ENCODE measurements around the gene ROS1. TPM values are rescaled to one million over a fixed set of nuclear protein-coding genes. Genes with fewer than 3 reads are reported as not detected.

ROS1 gene
- total RNA-seq, 6 experiments from 2014 or later, result 0.07 to 0.12 (median 0.07) TPM; not detected in 3

DNA sequence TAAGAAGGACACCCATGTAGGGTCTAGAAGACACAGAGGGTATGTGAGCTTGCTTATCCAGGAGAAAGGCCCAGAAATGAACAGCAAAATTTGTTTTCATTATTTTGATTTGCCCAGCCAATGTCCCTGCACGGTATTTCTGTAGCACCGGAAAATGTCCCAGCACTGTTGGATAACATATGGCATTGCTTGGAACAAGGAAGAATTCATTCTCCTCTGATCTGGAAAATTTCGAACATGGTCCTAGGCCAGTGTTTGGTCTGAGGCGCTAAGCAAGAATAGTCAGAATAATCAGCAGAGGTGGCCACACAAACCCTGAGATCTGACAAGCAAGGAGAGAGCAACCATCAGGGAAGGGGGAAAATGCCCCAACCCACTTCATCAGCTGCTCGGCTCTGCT is 26.6 kb downstream of the ROS1 start:
- DNase-seq, result no peak
- Histone ChIP-seq H3K4me1 (peaks cover 0 to 30% (median 0%) of the 10 kb centered on the region in 4 donors), H3K27ac (no peak overlapping the region), H3K36me3 (no peaks in the 10 kb centered on the region), H3K9me3 (no peaks in the 10 kb centered on the region), H3K4me3 (no peak overlapping the region), H3K27me3 (no peaks in the 10 kb centered on the region)
- ATAC-seq, result no peak
- WGBS (ENCODE audit: insufficient coverage, low coverage, low lambda C conversion rate, missing lambda C conversion rate), result 92% methylated on average over 4 of the region's 5 CpGs
- TF ChIP-seq, protein P1, sequence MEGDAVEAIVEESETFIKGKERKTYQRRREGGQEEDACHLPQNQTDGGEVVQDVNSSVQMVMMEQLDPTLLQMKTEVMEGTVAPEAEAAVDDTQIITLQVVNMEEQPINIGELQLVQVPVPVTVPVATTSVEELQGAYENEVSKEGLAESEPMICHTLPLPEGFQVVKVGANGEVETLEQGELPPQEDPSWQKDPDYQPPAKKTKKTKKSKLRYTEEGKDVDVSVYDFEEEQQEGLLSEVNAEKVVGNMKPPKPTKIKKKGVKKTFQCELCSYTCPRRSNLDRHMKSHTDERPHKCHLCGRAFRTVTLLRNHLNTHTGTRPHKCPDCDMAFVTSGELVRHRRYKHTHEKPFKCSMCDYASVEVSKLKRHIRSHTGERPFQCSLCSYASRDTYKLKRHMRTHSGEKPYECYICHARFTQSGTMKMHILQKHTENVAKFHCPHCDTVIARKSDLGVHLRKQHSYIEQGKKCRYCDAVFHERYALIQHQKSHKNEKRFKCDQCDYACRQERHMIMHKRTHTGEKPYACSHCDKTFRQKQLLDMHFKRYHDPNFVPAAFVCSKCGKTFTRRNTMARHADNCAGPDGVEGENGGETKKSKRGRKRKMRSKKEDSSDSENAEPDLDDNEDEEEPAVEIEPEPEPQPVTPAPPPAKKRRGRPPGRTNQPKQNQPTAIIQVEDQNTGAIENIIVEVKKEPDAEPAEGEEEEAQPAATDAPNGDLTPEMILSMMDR (IDR thresholded peaks at IDR 0.05), result no peak
- TF ChIP-seq POLR2A (IDR thresholded peaks at IDR 0.05), result no peak
- intact Hi-C loops (cut with DNase I), result no loop called here

DNA sequence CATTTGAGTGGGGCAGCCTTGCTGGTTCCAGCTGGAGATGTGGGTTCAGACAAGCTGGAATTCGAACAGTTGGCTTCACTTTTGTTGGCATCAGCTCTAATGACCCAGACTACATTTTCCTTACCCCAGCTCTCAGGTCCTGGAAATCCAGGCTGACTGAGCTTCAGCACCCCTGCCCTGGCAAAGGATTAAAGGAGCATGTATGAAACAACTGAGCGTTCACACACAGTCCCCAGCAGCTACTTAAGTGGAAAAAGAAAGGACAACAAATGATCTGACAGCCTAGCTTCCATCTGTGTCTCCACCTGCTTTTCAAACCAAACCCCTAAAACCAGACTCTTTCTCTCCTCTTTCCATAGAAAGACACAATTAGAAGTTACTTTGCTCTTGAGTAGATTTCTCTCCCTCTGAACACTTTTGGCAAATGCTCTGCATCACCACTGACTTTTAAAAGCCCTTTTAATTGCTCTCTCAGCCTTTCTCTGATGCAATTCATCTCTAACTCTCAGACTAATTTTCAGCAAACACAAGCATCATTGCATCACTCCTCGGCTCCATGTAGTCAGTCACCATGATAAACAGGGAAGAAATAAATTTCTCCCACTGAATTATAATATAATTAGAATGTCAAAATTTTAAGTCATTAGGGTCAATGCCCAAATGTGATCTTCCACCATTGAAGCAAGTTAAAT is 28.1 kb downstream of the ROS1 start:
- H3K27ac ChIP-seq, result peak overlapping the region in 1 of 3 donors; percentile 61
- WGBS (ENCODE audit: insufficient coverage, low coverage, low lambda C conversion rate, missing lambda C conversion rate), result 21% methylated on average over 3 of the region's 3 CpGs
- no peaks in the 10 kb centered on the region for H3K27me3 ChIP-seq
- ATAC-seq (peak in 3 of 4 donors; percentile 35 to 60 (median 39)), DNase-seq (no peak)
- peaks cover 0 to 30% (median 0%) of the 10 kb centered on the region in 4 donors for H3K4me1 ChIP-seq
- intact Hi-C loops (cut with DNase I), result no loop called here
- H3K36me3 ChIP-seq, result no peaks in the 10 kb centered on the region
- H3K4me3 ChIP-seq, result no peak overlapping the region
- no peaks in the 10 kb centered on the region for H3K9me3 ChIP-seq
- TF ChIP-seq, protein P1 (IDR thresholded peaks at IDR 0.05), result no peak
- TF ChIP-seq POLR2A (IDR thresholded peaks at IDR 0.05), result no peak

DNA sequence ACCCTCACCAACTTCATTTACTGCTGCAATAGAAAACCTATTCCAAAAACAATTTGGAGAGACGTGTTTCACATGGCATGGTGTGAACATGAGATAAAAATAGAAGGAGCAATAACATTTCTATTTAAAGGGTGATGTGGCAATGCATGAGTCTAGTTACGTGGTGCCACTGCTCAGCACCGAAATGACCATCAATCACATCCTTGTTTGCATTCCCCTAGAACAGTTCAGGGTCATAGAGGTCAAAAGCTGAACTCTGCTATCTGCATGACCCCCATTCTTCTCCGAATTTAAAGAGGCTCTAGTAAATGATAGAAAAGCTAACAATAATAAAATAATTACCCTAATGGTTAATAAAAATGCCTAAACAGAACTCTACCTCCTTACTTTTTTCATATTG is 29.5 kb downstream of the ROS1 start:
- TF ChIP-seq POLR2A (IDR thresholded peaks at IDR 0.05), result no peak
- TF ChIP-seq, protein P1 (IDR thresholded peaks at IDR 0.05), result no peak
- ATAC-seq, result peak; percentile 67 to 80 (median 76)
- intact Hi-C loops (cut with DNase I), result no loop called here
- WGBS (ENCODE audit: insufficient coverage, low coverage, low lambda C conversion rate, missing lambda C conversion rate), result 9% methylated on average over 4 of the region's 4 CpGs
- H3K4me1 ChIP-seq, result peaks cover 0 to 36% (median 1%) of the 10 kb centered on the region in 4 donors
- no peak for DNase-seq
- H3K36me3 ChIP-seq, result no peaks in the 10 kb centered on the region
- H3K9me3 ChIP-seq, result no peaks in the 10 kb centered on the region
- H3K4me3 ChIP-seq, result no peak overlapping the region
- H3K27ac ChIP-seq, result peak overlapping the region in 1 of 3 donors; percentile 83
- no peaks in the 10 kb centered on the region for H3K27me3 ChIP-seq

DNA sequence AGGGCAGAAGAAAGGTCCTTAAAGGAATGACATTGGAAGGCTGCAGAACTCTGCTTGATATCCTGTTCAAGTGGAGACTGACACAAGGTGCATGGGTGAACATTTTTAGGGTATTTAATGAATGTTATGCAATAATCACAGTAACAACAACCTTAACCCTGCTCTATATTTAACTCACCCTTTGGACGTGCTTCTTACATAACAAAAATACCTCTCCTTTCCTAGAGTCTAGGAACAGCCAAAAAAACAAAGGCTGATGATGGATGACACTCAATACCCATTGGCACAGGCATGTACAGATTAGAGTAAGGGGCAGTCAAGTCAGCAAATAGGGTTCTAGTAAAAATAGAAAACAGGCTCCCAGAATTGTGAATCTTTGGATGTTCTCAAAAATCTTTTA is 30.6 kb downstream of the ROS1 start:
- intact Hi-C loops (cut with DNase I), result no loop called here
- no peaks in the 10 kb centered on the region for H3K36me3 ChIP-seq
- peak; percentile 16 to 73 (median 55) for ATAC-seq

More for the DNA sequence above, 30.6 kb downstream of the ROS1 start:
- H3K4me3 ChIP-seq, result no peak overlapping the region
- H3K27me3 ChIP-seq, result no peaks in the 10 kb centered on the region
- no peaks in the 10 kb centered on the region for H3K9me3 ChIP-seq
- TF ChIP-seq, protein P1 (IDR thresholded peaks at IDR 0.05), result no peak
- no peak for TF ChIP-seq POLR2A (IDR thresholded peaks at IDR 0.05)
- H3K4me1 ChIP-seq, result peaks cover 0 to 46% (median 2%) of the 10 kb centered on the region in 4 donors
- WGBS (ENCODE audit: insufficient coverage, low coverage, low lambda C conversion rate, missing lambda C conversion rate), result 0% methylated on average over 1 of the region's 1 CpG
- no peak for DNase-seq
- peak overlapping the region in 1 of 3 donors; percentile 83 for H3K27ac ChIP-seq

All from right lobe of liver (tissue), 6 donors.